HK-2 (cell line): ENCODE measurements around the gene RALY.

Experiments used
- DNase-seq: peaks from one replicate; pipeline ENCODE4 v3.0.0-alpha.2; 2018; ENCODE audit not compliant: unreplicated experiment

The RALY gene

DNA sequence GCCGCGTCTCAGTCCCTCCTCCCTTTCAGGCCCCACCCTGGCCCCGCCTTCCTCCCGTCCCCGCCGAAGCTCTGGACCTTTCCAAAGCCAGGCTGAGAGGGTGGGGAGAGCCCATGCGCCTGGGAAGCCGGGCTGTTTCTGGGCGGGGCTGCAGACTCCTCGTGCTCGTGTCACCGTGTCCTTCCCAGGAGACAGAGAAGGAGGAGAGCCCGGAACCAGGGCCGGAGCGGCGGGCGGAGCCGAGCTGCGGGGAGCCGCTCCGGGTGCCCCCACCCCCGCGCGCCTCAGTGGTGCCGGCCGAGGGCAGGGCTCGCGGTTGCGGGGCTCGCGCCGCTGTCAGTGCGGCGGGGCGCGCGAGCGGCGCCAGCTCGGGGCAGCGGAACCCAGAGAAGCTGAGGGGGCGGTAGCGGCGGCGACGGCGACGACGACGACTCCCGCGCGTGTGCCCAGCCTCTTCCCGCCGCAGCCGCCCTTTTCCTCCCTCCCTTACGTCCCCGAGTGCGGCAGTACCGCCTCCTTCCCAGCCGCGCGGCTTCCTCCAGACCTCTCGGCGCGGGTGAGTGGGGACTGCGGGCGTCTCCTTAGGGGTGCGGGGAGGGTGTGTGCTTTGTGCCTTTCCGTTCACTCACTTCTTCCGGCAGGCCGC, at the start of gene RALY:
TSS of gene RALY (plus strand) at position 336 of the 646 bp plus-strand sequence. CDS start 78,164 bp downstream, outside the sequence.
- DNase-seq: peak; percentile 100

DNA sequence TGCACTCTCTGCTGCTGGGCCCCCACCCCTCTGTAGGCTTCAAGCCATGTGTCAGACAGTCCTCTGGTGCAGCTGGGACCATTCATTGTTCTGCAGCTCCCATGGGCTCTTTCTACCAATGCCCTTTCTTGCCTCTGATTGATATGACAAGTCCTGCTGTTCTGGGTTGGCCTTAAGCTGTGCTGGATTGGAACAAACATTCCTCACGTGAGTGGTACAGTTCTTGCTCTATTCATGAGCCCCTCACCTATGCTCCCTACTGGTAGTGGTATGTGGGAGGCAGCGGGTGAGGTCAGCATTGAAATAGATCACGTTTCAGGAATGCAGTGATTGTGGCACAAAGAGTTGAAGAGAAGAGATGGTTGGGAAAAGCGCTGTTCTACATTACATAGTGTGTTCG, 48.8 kb upstream of the RALY start:
- no peak for DNase-seq

- DNase-seq: no peak
These were observed 48.2 kb upstream of the RALY start for GRCh38 chr20:33945391-33946081.

DNA sequence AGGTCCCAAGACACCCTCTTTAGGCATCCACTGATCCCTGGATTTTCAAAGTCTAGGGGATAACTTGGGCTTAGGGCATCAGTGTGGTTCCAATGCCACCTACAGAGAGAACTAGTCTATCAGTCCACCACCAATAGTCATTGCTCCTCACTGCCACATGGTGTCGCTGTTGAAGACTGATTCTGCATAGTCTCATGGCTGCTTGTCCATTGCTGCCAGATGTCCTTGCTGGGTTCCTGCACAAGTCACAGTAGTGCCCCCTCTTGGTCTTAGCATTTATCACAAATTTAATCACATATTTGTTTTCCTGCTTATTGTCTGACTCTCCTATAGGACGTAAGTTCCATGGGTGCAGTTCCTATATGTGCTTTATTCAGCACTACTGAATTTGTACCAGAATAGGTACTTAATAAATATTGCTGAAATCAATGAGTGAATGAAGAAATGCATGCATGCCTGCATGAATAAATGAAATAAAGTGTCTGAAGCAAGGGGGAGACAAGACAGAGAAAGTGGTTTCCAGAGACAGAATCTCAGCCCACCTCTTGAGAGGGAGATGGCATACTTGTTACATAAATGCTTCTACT, 45.9 kb upstream of the RALY start:
- DNase-seq: peak; percentile 41

- no peak for DNase-seq
These were observed 45.2 kb upstream of the RALY start for GRCh38 chr20:33948480-33948879.

GRCh38 chr20:33951171-33951570, 42.5 kb upstream of the RALY start:
- DNase-seq: no peak

DNA sequence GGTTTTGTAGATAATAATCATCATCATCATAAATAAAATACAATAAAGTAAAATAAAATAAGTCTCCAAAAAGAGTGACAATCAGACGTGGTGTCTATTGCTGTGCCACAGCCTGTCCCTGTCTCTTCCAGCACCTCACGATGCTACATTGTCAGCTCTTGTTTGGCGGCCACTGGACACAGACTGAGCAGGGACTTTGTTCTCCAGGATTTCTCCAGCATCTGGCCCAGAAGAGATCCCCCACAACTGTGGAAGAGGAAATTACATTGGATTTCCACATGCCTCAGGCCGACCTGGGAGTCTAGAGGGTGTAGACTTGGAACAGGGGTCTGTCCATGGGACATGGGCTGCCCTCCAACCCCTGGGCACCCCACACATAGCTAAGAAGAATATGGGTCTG, 39.2 kb upstream of the RALY start:
- no peak for DNase-seq

DNA sequence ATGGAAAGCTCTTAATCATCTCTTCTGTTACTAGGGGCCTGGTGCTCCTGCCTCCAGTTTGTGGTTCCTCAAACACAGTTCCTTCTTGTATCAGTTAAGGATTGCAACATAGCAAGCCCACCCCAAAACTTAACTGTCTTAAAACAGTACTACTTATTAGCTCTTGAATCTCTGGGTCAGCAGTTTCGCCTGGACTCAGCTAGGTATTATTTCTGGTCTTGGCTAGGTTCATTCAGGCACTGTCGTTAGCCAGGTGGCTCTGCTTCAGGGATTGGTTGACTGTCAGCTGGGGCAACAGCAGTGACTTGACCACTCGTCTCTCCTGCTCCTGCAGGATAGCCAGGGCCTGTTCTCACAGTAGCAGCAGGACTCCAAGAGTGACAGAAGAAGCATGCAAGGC, 30.0 kb upstream of the RALY start:
- no peak for DNase-seq

DNA sequence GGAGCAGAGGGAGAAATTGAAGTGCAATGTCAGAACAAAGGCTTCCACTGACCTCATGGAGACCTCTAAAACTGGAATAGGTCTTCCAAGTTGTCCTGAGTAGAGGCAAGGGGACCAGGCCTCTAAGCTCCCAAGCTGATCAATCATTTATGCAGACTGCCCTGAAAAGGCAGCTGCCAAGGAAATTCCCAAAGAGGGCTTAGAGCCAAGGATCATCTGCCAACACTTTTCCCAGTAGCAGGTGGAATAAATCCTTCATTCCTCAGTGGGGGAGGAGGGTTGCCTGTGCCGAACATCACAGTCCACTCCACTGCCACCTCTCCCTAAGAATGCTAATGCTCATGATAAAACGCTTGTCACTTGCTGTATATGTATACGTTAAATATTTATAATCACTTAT, 29.3 kb upstream of the RALY start:
- DNase-seq: no peak

GRCh38 chr20:33967126-33967525, 26.6 kb upstream of the RALY start:
- DNase-seq: no peak

GRCh38 chr20:33969563-33969962, 24.1 kb upstream of the RALY start:
- no peak for DNase-seq

- DNase-seq: no peak
These were observed 23.5 kb upstream of the RALY start for GRCh38 chr20:33970229-33970628.

DNA sequence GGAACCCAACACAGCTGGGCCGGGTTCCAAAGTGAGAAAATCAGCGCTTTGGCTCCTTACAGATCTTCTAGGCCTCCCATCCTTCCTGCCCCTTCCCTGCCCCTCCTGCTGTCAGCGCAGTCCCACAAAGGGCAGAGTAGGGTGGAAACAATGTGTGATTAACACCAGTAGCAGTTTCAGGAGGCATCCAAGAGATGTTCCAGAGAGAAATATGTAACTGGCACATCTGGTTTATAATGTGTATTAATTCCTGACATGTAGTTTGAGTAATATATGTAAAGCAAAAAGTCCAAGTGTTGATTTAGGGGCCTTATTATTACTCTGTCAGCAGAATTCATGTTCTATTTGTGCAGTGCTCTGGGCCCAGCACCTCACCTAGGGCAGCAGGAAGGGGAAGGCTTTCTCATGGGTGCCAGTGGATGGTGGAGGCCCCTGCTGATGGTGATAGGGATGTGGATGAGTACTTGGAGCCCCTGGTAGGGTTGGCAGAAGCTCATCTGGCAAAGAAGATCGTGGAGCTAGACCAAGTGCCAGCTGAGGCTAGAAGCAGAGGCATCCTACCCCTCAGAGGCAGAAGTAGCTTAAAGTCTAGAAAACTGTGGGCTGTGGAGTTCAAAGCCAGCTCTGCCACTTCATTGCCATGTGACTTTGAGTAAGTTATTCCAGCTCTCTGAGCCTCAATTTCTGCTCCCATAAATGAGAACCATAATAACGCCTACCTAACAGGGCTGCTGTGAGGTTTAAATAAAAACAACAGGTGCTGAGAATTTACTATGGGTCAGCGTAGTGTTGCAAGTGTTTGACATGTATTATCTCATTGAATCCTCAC, 22.4 kb upstream of the RALY start:
- DNase-seq: no peak

GRCh38 chr20:33976959-33977358, 16.8 kb upstream of the RALY start:
- no peak for DNase-seq

DNA sequence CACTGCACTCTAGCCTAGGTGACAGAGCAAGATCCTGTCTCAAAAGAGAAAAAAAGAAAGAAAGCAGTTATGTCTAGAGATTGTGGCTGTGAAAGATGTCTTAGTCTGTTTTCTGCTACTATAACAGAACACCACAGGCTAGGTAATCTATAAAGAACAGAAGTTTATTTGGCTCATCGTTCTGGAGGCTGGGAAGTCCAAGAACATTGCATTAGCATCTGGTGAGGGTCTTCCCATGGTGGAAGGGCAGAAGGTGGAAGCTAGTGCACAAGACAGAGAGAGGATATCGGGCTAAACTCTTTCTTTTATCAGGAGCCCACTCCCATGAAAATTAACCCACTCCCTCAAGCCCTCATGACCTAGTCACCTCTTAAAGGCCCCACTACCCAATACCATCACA, 16.2 kb upstream of the RALY start:
- no peak for DNase-seq

GRCh38 chr20:33979094-33979493, 14.6 kb upstream of the RALY start:
- DNase-seq: no peak

DNA sequence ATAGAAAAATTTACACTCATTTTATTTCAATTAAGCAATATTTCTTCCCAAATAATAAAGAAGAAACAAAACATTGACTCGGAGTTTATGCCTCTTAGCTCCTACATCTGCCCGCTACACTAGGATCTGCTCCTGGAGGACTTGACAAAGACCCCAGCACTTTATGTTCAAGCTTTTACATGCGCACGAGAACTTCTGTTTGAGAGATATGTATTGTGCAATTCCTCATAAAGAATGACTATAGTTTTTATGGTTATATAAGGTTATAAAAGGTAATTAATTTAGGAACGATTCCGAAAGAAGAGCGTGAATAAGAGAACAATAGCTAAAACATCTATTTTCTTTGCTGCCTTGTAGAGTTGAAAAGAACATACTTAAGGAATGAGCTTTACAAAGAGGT, 12.4 kb upstream of the RALY start:
- DNase-seq: no peak

DNA sequence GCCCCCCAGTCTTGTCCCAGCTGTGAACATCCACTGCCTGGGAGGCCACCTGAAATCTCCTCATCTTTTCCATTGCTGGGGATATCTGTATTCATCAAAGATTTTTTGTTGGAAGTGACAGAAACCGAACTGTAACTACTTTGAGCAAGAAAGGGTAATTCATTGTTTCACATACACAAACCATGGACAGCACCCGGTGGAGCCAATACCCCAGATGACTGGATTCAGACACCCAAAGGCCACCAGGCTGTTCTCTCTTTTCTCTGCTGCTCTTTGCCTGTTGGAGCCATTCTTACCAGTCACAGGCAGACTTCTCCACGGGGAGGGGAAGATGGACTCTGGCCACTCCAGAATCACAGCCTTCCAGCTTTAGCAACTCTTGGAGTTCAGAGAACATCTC, 11.7 kb upstream of the RALY start:
- no peak for DNase-seq

GRCh38 chr20:33983371-33983770, 10.3 kb upstream of the RALY start:
- DNase-seq: no peak

DNA sequence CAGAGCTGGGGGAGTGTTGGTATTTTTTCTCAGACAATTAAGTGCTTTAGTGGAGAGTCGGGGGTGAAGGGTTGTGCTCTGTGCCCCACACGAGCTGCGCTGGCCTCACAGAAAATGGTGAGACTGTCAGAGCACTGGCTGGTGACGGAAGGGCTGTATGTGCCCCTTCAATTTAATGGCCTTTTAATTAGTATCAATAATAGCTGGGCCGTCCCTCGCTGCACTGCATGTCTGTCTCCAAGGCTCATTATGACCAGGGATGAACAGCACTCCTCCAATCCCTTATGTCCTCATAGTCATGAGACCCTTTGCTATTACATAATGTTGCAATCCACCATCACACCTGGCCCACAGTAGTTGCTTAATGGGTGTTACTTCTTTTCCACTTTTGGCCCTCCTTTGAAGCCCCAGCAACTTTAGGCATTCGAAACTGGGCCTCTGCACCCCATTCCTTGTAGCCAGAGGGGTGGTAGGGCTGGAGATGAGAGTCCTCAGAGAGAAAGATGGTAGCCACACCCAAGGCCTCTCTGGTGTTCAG, 9.5 kb upstream of the RALY start:
- DNase-seq: no peak

GRCh38 chr20:33985280-33985679, 8.4 kb upstream of the RALY start:
- DNase-seq: no peak

- DNase-seq: no peak
These were observed 7.9 kb upstream of the RALY start for GRCh38 chr20:33985830-33986229.
